Measurements from ENCODE around the gene PAM.

GRCh38 chr5:102869230-102869629, 114.1 kb downstream of the PAM start:
- TF ChIP-seq YY1 (IDR thresholded peaks at IDR 0.05; ENCODE audit: insufficient read depth, insufficient read length) (no peak), ZNF274 (IDR thresholded peaks at IDR 0.05; ENCODE audit: low read depth, low read length) (no peak), SUZ12 (IDR thresholded peaks at IDR 0.05; ENCODE audit: extremely low read depth, insufficient read depth, insufficient read length) (no peak)
